Caco-2 (cell line): Measurements from ENCODE around the gene MKRN2OS. TPM values are rescaled to one million over a fixed set of nuclear protein-coding genes. Genes with fewer than 3 reads are reported as not detected.

Experiments used
- BruUV-seq: library from RNA; stranded (reverse); fragments of 400-500 nt; replicated peaks from 2 replicates; lab custom pipeline; 2021; lab: Mats Ljungman, UMichigan
- CTCF ChIA-PET: fragments of 300-600 bp; sonication (Branson Sonifier 250); formaldehyde crosslinking; loops from one replicate; lab custom pipeline; 2022; ENCODE audit warnings: antibody characterized with exemption; lab: Charles Lee
- POLR2A ChIA-PET: fragments of 300-600 bp; sonication (Branson Sonifier 250); formaldehyde crosslinking; loops from one replicate; lab custom pipeline; 2022; ENCODE audit warnings: antibody characterized with exemption; lab: Charles Lee
- DNase-seq, 2 experiments: peaks; one replicate each; pipeline versions ENCODE4 v3.0.0 to v3.0.0-alpha.2; 2020 to 2022
- H3K27me3 ChIP-seq: replicated peaks from 2 replicates; pipeline ENCODE4 v1.6.0; 2011; ENCODE audit warnings: low read length; ENCODE audit not compliant: control insufficient read depth, insufficient read depth
- H3K36me3 ChIP-seq: 2 replicates; pipeline ENCODE4 v1.5.1; 2011; ENCODE audit warnings: low read length; ENCODE audit not compliant: control insufficient read depth, insufficient read depth
- H3K4me1 ChIP-seq: fragments of 250-450 bp; sonication (Bioruptor Pico); 2 replicates; pipeline ENCODE4 v1.5.1; 2020; ENCODE audit warnings: mild to moderate bottlenecking
- H3K4me3 ChIP-seq: 2 replicates; pipeline ENCODE4 v1.5.1; 2011; ENCODE audit warnings: low read depth, mild to moderate bottlenecking, control low read depth, low read length
- H3K9me3 ChIP-seq: fragments of 250-450 bp; sonication (Bioruptor Pico); 2 replicates; pipeline ENCODE4 v1.5.1; 2020; ENCODE audit warnings: mild to moderate bottlenecking, moderate library complexity
- H3K27ac Mint-ChIP-seq: one replicate; pipeline ENCODE4 v1.8.0; 2022; ENCODE audit warnings: mixed read lengths; ENCODE audit not compliant: unreplicated experiment
- H3K27me3 Mint-ChIP-seq: one replicate; pipeline ENCODE4 v1.8.0; 2022; ENCODE audit warnings: mixed read lengths; ENCODE audit not compliant: insufficient read depth, unreplicated experiment
- H3K36me3 Mint-ChIP-seq: one replicate; pipeline ENCODE4 v1.8.0; 2022; ENCODE audit warnings: mild to moderate bottlenecking, mixed read lengths; ENCODE audit not compliant: insufficient read depth, unreplicated experiment
- H3K4me1 Mint-ChIP-seq: one replicate; pipeline ENCODE4 v1.8.0; 2022; ENCODE audit warnings: low read depth, mixed read lengths; ENCODE audit not compliant: unreplicated experiment
- H3K4me3 Mint-ChIP-seq: one replicate; pipeline ENCODE4 v1.8.0; 2022; ENCODE audit warnings: mild to moderate bottlenecking, moderate library complexity, mixed read lengths; ENCODE audit not compliant: unreplicated experiment
- H3K9me3 Mint-ChIP-seq: one replicate; pipeline ENCODE4 v1.8.0; 2022; ENCODE audit warnings: mixed read lengths; ENCODE audit not compliant: unreplicated experiment
- CTCF ChIP-seq, 2 experiments: fragments of 200-600 bp in 1 of 2; IDR thresholded peaks; 1 replicate in 1 of 2; 2 replicates in 1 of 2; pipeline versions ENCODE4 v1.5.1 to v1.8.0; 2011 to 2022; ENCODE audit warnings: antibody characterized with exemption in 1 of 2, control low read depth in 1 of 2, inconsistent platforms in 1 of 2, low read depth in 1 of 2, low read length in 1 of 2, mild to moderate bottlenecking in 1 of 2, moderate library complexity in 1 of 2; ENCODE audit not compliant: insufficient read depth in 1 of 2, severe bottlenecking in 1 of 2, unreplicated experiment in 1 of 2
- intact Hi-C: fragments of 100-400 bp; cut with micrococcal nuclease; formaldehyde crosslinking; loops from one replicate; pipeline ENCODE4 v1.10.0; 2022; ENCODE audit not compliant: unreplicated experiment
- total RNA-seq: library from RNA; stranded (reverse); gene quantifications from 2 replicates; pipeline ENCODE4 v1.2.3, GENCODE V29; 2022

MKRN2OS gene
- total RNA-seq, 1 experiment from 2014 or later: 1.6 TPM

GRCh38 chr3:12527757-12528143, 17.5 kb downstream of the MKRN2OS start:
- intact Hi-C loops: no loop called here
- DNase-seq: no peak
- H3K9me3 ChIP-seq: no peaks in the 10 kb centered on the region
- Mint-ChIP-seq H3K4me3 (no peak overlapping the region), H3K27ac (no peak overlapping the region), H3K9me3 (no peaks in the 10 kb centered on the region), H3K4me1 (no peaks in the 10 kb centered on the region), H3K27me3 (no peaks in the 10 kb centered on the region), H3K36me3 (peaks cover 16% of the 10 kb centered on the region)
- ChIA-PET POLR2A (no interaction called here), CTCF (no interaction called here)
- no peaks in the 10 kb centered on the region for H3K4me1 ChIP-seq
- H3K4me3 ChIP-seq: no peak overlapping the region
- no peaks in the 10 kb centered on the region for H3K27me3 ChIP-seq
- no peak for TF ChIP-seq CTCF (IDR thresholded peaks at IDR 0.05; ENCODE audit: insufficient read depth in 1 of 2, low read depth in 1 of 2, low read length in 1 of 2, severe bottlenecking in 1 of 2, unreplicated experiment in 1 of 2)
- no TSS peak for BruUV-seq
- peaks cover 1% of the 10 kb centered on the region; the same call in 1 of the 2 replicates for H3K36me3 ChIP-seq

GRCh38 chr3:12522721-12523120, 22.6 kb downstream of the MKRN2OS start:
- no peaks in the 10 kb centered on the region; the same call in 1 of the 2 replicates for H3K36me3 ChIP-seq
- intact Hi-C loops: no loop called here
- no peak overlapping the region for H3K4me3 ChIP-seq
- Mint-ChIP-seq H3K27me3 (no peaks in the 10 kb centered on the region), H3K9me3 (no peaks in the 10 kb centered on the region), H3K36me3 (peaks cover 6% of the 10 kb centered on the region), H3K4me1 (no peaks in the 10 kb centered on the region), H3K27ac (no peak overlapping the region), H3K4me3 (no peak overlapping the region)
- no TSS peak for BruUV-seq
- CTCF ChIA-PET: no interaction called here
- no peaks in the 10 kb centered on the region for H3K9me3 ChIP-seq
- no peaks in the 10 kb centered on the region for H3K27me3 ChIP-seq
- no peak for DNase-seq
- TF ChIP-seq CTCF (IDR thresholded peaks at IDR 0.05; ENCODE audit: insufficient read depth in 1 of 2, low read depth in 1 of 2, low read length in 1 of 2, severe bottlenecking in 1 of 2, unreplicated experiment in 1 of 2): no peak
- POLR2A ChIA-PET: no interaction called here
- no peaks in the 10 kb centered on the region for H3K4me1 ChIP-seq

GRCh38 chr3:12521010-12521409, 24.3 kb downstream of the MKRN2OS start:
- Mint-ChIP-seq H3K27me3 (no peaks in the 10 kb centered on the region), H3K36me3 (peaks cover 6% of the 10 kb centered on the region), H3K4me3 (no peak overlapping the region), H3K4me1 (no peaks in the 10 kb centered on the region), H3K9me3 (no peaks in the 10 kb centered on the region), H3K27ac (no peak overlapping the region)
- TF ChIP-seq CTCF (IDR thresholded peaks at IDR 0.05; ENCODE audit: insufficient read depth in 1 of 2, low read depth in 1 of 2, low read length in 1 of 2, severe bottlenecking in 1 of 2, unreplicated experiment in 1 of 2): no peak
- no TSS peak for BruUV-seq
- H3K9me3 ChIP-seq: no peaks in the 10 kb centered on the region
- no peaks in the 10 kb centered on the region for H3K27me3 ChIP-seq
- H3K36me3 ChIP-seq: no peaks in the 10 kb centered on the region; the same call in 1 of the 2 replicates
- CTCF ChIA-PET: no interaction called here
- intact Hi-C loops: no loop called here
- H3K4me3 ChIP-seq: no peak overlapping the region
- no peaks in the 10 kb centered on the region for H3K4me1 ChIP-seq
- POLR2A ChIA-PET: no interaction called here
- no peak for DNase-seq
